IPS-NIHi11 (cell line): Measurements from ENCODE around the gene ACTL7A.

Experiments
- DNase-seq: peaks from one replicate; pipeline ENCODE4 v3.0.0; 2012; ENCODE audit warnings: mixed read lengths, low spot score

The ACTL7A gene

GRCh38 chr9:108850293-108850897, 11.7 kb upstream of the ACTL7A start:
- DNase-seq, result no peak

- no peak for DNase-seq
Observed at GRCh38 chr9:108851138-108851537, 10.9 kb upstream of the ACTL7A start.

DNA sequence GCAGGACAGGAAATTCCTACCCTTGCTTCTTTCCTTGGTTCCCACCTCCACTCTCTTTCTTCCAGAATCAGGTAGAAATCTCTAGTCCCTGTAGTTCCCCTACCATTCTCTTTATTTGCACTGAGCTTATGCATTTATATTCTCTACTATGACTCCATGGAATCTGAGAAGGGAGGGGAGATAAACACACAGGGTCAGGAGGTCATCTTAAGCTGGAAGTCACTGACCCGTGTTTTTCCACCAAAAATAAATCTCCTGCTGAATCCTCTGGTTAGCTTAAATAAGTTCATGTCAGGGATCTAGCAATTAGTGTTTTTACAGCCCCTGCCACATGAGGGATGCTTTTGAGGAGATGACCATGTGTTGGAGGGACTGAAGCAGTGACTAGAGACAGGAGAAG, 10.0 kb upstream of the ACTL7A start:
- DNase-seq, result no peak

DNA sequence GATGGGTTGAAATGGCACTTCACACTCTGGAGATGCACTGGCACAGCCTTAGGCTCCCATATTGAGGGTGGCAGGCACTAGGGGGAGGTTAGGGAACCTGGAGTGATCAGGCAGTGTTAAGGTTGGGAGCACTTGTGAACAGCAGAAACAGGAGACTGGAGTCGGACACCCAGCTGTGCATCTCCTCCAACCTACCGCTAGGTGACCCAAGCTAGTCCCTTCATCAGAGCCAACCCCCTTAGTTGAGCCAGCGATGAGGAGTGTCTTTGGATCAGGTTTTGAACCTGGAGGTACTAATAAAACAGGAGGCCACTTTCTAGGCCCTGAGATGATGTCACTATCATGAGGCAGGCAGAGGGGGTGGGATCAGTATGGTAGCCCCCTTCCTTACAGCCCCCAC, 8.0 kb upstream of the ACTL7A start:
- no peak for DNase-seq

DNA sequence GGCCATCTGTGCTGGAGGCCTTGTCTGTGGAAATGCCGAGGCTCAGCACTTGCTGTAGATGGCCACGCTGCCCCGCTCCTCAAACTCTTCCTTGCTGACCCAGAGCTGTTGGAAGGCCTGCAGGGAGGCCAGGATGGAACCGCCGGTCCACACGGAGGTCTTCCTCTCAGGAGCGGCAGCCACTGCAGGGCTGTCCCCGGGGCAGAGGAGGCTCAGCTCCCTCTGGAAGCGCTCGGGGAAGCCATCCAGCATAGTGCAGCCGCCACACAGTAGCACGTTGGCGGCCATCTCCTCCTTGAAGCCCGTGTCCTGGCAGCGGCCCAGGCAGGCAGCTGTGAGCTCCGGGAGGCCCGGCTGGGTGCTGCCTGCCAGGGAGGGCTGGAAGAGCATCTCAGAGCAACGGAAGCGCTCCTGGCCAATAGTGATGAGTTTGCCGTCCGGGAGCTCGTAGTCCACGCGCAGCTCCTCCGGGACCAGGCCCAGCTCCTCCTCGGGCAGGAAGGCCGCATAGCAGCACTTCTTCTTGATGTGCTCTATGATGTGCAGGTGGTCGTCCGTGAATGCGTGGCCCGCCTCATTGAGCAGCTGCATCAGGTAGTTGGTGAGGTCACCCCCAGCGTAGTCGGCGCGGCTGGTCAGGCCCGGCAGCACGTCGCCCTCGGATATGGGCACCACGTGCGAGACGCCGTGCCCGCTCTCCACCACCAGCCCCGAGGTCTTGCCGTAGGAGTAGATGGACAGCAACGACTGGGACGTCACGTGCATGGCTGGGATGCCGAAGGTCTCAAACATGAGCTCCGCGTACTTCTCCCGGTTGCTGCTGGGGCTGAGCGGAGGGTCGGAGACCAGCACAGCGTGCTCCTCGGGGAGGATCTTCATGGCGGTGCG, 7.2 kb upstream of the ACTL7A start:
- no peak for DNase-seq

DNA sequence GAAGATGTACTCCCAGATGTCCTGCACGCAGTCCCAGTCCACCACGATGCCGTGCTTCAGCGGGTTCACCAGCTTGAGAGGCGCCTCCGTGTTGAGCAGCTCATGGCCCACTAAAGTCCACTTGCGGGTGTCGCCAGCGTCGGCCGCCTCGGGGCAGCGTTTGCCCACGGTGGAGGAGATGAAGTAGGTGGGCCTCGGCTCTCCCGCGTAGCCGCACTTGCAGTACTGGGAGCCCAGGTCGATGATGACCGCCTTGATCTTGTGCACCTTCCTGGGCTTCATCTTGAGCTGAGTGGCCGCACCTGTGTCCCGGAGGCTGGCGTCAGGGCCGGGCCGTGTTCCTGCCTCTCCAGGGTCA, 6.6 kb upstream of the ACTL7A start:
- DNase-seq, result no peak

DNA sequence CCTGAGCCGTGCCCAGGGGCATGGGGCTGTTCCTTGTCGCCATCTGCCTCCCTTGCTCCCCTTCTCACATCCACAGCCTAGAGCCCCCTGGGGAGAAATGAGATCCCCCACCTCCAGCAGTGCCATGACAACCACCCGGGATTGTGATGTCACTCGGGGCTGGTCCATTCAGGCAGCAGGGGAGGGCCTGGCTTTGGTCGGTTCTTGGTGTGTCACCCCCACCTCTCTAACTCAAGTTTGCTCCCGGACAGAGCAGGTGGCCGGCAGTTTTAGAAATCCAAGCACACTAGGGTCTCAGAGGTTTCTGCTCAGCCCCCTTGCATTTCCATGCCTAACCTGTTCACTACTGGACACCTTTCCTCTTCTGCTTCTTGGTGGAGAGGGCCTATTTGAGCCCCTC, 6.2 kb upstream of the ACTL7A start, which contains the start of gene ACTL7B:
Gene ACTL7B (minus strand): TSS at position 99 of the 400 bp plus-strand sequence. CDS start 56 bp downstream, at position 43.
- DNase-seq, result no peak

- no peak for DNase-seq
Observed at GRCh38 chr9:108857572-108857971, 4.5 kb upstream of the ACTL7A start.

- no peak for DNase-seq
Observed at GRCh38 chr9:108859459-108860114, 2.5 kb upstream of the ACTL7A start.

- DNase-seq, result no peak
Observed at GRCh38 chr9:108860354-108860753, 1.7 kb upstream of the ACTL7A start.

GRCh38 chr9:108860764-108861163, 1.3 kb upstream of the ACTL7A start:
- no peak for DNase-seq

GRCh38 chr9:108861464-108861863, 602 bp upstream of the ACTL7A start:
- no peak for DNase-seq

- DNase-seq, result no peak
Observed at GRCh38 chr9:108863891-108864290, 1.8 kb downstream of the ACTL7A start.

- DNase-seq, result no peak
Observed at GRCh38 chr9:108864446-108864845, 2.4 kb downstream of the ACTL7A start.

DNA sequence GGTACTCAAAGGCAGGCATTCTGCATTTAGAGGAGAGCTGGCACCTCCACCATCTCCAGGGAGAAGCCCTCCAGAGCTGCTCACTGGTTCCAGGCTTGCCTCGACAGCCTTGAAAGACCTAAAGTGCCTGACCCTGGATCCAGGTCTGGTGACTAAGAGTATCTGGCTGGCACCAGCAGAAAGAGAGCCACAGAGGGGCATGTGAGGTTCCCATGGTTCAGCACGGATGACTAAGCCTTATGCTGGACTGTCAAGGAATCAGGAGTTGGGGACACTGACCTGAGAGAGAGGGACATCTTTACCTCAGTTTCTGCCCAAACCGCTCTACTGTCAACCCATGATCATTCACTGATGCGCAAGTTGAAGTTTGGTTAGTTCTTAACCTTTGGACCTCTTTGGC, 3.0 kb downstream of the ACTL7A start:
- DNase-seq, result no peak

DNA sequence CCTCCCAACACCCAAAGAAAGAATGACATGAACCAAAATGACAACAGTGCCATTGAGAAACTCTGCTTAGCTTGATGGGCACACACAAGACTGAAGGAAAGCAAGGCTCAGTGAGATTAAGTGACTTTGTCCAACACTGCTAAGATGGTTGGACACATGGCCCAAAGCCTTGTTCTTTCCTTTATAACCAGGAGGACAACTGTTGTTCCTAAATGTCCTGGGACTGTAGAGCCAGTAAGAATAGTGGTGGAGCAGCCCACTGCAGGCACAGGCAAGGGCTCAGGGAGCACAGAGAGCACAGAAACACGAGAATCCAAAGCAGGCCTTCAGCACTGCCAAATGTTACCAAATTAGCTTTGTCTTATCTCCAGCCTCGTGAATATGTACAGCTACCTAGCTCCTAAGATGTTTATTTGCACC, 3.9 kb downstream of the ACTL7A start:
- DNase-seq, result no peak

DNA sequence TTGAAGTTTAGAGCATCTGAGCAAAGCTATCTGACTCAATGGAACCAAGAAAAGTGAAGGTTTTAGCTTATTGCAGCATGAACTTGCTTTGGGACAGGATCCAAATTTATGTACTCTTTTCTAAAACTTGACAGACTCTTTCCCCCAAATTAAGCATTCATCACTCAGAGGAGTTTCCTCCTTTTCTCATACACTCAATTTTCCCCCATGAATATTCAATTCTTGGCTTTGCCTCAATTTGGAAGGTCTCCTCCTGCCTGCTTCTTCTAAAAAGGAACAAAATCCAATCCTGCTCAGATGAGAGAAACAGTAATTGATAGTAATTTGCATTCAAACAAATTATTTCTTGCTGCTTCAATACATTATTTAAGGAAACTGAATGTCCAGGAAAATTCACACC, 5.0 kb downstream of the ACTL7A start:
- DNase-seq, result no peak

- no peak for DNase-seq
Observed at GRCh38 chr9:108867829-108868228, 5.8 kb downstream of the ACTL7A start.

DNA sequence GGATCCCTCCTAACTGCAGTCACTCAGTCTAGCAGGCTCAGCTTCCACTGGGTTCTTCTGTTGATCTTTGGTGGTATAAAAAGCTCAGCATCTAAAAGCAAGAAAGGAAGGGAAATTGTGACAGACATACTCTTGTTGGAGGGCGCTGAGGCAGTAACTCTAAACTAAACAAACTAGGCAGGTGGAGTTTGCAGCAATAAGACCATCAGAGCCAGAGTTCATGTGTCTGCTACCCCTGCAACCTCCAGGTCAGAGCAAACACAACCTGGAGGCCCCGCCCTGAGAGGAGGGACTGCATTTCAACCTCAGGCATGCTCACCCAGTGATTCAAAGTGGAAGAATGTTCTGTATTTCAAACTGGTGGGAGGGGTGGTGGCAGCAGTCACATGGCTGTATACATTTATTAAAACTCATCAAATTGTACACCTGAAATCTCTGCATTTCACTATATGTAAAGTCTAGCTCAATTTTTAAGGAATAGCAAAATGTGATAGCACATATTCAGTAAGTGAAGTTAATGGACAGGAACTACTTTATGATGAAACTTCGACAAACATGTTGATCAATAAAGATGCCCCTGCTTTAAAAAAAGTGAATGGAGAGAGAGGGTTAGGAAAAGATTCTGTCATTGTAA, 7.1 kb downstream of the ACTL7A start:
- DNase-seq, result no peak

DNA sequence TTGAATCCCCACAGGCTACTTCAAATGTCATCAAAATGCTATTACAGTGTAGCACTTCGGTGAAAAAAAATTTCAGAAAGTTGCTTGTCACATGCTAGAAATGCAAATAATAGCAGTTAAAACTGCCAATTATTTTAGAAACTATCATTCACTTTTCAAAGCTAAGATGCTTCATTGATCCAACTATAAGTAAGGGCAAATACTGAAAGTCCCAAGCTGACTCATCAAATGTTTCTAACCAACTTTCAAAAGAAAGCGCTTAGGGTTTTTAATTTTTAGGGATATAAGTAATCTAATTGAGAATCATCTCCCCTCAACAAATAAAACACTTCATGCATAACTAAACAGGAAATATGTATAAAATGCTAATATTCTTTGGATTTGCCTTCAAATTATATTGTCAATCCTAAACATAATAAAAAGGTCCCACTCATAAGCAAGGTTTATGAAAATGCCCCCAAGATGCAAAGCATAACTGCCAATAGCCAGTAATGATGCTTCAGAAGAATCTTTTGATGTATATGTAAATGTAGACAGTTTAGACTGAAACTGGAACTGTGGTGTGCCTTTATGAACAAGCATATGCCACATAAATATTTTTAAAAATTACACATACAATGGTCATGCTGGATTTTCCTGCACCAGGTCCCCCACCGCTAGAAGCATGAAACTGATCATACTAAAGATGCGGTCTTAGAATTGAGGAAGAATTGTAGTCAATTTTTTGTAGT, 12.2 kb downstream of the ACTL7A start:
- DNase-seq, result no peak

GRCh38 chr9:108876425-108876824, 14.4 kb downstream of the ACTL7A start:
- DNase-seq, result no peak

- DNase-seq, result no peak
Observed at GRCh38 chr9:108877524-108877923, 15.5 kb downstream of the ACTL7A start.
